ACC112 (cell line): ENCODE results near the gene HDAC4.

ENCODE experiments used
- H2AFZ ChIP-seq: fragments of 200-600 bp; sonication (generic); one replicate; pipeline ENCODE4 v1.6.0; 2017; ENCODE audit warnings: antibody characterized with exemption, low read length; ENCODE audit not compliant: unreplicated experiment
- H3K27ac ChIP-seq: fragments of 200-600 bp; sonication (generic); 2 replicates; pipeline ENCODE4 v1.5.1; 2014; ENCODE audit warnings: low read depth, mild to moderate bottlenecking, antibody characterized with exemption, low read length, moderate library complexity
- H3K27me3 ChIP-seq: fragments of 200-600 bp; sonication (generic); 2 replicates; pipeline ENCODE4 v1.6.1; 2014; ENCODE audit warnings: mild to moderate bottlenecking, antibody characterized with exemption, low read length, moderate library complexity, mixed read lengths; ENCODE audit not compliant: insufficient read depth
- H3K36me3 ChIP-seq: fragments of 200-600 bp; sonication (generic); 2 replicates; pipeline ENCODE4 v1.6.1; 2016; ENCODE audit warnings: mild to moderate bottlenecking, antibody characterized with exemption, low read length, moderate library complexity, mixed read lengths; ENCODE audit not compliant: insufficient read depth
- H3K4me1 ChIP-seq: fragments of 200-600 bp; sonication (generic); one replicate; pipeline ENCODE4 v1.6.1; 2016; ENCODE audit warnings: low read length, mixed read lengths; ENCODE audit not compliant: insufficient read depth, unreplicated experiment, control insufficient read depth
- H3K4me3 ChIP-seq: fragments of 200-600 bp; sonication (generic); 2 replicates; pipeline ENCODE4 v1.5.1; 2014; ENCODE audit warnings: mild to moderate bottlenecking, low read depth, low read length
- H3K79me2 ChIP-seq: fragments of 200-600 bp; sonication (generic); one replicate; pipeline ENCODE4 v1.6.0; 2016; ENCODE audit warnings: low read length; ENCODE audit not compliant: control insufficient read depth, unreplicated experiment, insufficient read depth

The HDAC4 gene

DNA sequence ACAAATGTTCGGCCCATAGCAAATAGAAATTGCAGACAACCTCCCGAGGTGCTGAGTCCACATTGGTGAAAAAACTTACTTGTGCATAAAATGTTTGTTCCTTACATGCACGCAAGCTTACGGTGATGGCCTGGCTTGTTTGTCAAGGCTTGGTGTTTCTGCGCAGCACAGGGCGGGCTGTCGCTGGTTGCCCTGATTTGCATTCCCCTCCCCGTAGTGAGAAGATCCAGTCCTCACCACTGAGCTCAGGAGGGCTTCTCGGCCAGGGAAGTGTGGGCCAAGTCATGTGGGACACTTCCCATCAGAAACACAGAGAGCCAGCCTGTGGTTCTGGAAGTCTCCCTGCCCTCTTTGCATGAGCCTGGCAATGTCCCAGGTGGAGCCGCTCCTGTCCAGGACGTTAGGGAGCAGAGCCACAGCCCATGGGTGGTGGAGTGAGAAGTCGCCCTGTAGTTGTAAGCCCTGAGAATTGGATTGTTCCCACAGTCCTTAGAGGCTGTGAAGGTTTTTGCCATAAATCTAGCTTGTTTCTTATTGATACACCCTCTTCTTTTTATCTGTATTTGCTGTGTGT lies 400.2 kb downstream of the HDAC4 start:
- Histone ChIP-seq H3K36me3 (no peaks in the 10 kb centered on the region), H3K27me3 (no peaks in the 10 kb centered on the region), H2AFZ (no peak overlapping the region), H3K4me3 (no peak overlapping the region), H3K4me1 (peaks cover 14% of the 10 kb centered on the region), H3K27ac (no peak overlapping the region), H3K79me2 (no peaks in the 10 kb centered on the region)

DNA sequence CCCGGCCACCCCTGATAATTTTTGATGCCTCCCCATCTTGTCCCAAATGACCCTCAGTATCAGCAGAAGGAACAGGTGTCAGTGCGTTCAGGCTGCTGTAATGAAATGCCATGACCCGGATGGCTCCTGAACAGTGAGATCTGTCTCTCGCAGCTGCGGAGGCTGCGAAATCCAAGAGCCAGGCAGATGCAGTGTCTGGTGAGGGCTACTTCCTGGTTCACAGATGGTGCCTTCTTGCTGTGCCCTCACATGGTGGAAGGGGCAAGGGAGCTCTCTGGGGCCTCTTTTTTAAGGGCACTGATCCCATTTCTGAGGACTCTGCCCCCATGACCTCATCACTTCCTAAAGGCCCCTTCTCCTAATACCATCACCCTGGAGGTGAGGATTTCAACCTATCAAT lies 400.7 kb downstream of the HDAC4 start:
- no peak overlapping the region for H3K4me3 ChIP-seq
- no peaks in the 10 kb centered on the region for H3K36me3 ChIP-seq
- H3K27ac ChIP-seq = no peak overlapping the region
- no peaks in the 10 kb centered on the region for H3K27me3 ChIP-seq
- H3K79me2 ChIP-seq = no peaks in the 10 kb centered on the region
- peaks cover 19% of the 10 kb centered on the region for H3K4me1 ChIP-seq
- H2AFZ ChIP-seq = no peak overlapping the region

DNA sequence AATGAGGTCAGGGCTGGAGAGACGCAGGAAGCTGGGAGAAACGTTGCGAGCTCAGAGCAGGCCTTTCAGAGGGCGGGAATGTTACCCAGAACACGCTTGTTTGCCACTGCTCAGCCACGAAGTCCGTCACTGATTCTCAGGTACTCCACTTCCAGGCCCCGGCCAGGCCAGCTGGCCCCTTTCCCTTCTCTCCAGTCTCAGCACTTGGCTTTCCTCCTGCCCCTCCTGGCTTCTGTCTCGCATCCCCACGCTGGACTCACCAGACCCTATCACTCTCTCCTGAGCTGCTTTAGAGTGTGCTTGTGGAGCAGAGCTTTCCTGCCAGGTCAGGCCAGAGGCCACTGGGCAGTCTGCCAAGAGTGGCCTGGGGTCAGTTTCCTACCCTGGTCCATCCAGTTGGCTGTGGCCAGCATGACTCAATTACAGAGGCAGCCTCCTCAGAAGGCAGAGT lies 401.5 kb downstream of the HDAC4 start:
- Histone ChIP-seq H3K36me3 (no peaks in the 10 kb centered on the region), H3K27ac (no peak overlapping the region), H3K4me3 (no peak overlapping the region), H3K79me2 (no peaks in the 10 kb centered on the region), H2AFZ (no peak overlapping the region), H3K4me1 (peaks cover 21% of the 10 kb centered on the region), H3K27me3 (no peaks in the 10 kb centered on the region)

DNA sequence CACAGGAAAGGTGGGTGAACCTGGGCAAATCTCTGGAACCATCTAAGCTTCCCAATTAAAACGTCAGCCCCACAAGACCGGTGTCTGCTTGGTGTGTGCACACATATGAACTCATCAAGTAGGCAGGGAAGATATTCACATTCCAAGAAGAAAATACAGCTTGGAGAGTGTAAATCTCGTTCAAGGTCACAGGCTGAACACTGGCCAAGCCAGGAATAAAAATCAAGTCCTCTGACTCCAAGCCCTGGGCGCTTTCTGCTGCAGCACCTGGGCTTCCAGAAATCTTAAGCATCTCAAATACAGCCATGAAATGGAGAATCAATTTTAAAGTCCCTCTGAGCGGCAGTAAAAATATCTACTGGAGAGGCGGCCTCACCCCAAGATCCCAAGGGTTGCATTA lies 402.0 kb downstream of the HDAC4 start:
- Histone ChIP-seq H3K27ac (no peak overlapping the region), H3K36me3 (no peaks in the 10 kb centered on the region), H3K4me1 (peaks cover 20% of the 10 kb centered on the region), H3K4me3 (no peak overlapping the region), H3K79me2 (no peaks in the 10 kb centered on the region), H3K27me3 (no peaks in the 10 kb centered on the region), H2AFZ (no peak overlapping the region)
